ENCODE measurements around the gene QTRT2.

GRCh38 chr3:114092151-114093015 is 35.8 kb downstream of the QTRT2 start:
- TF ChIP-seq CTCF (IDR thresholded peaks at IDR 0.05) (no peak), POLR2A (IDR thresholded peaks at IDR 0.05) (no peak), EP300 (IDR thresholded peaks at IDR 0.05) (no peak)

All from upper lobe of left lung (tissue), 4 donors.